ENCODE measurements around the gene CRTAC1. TPM values are rescaled to one million over a fixed set of nuclear protein-coding genes. Genes with fewer than 3 reads are reported as not detected.

CRTAC1 gene
- total RNA-seq, 1 experiment from 2014 or later: 0.46 TPM

DNA sequence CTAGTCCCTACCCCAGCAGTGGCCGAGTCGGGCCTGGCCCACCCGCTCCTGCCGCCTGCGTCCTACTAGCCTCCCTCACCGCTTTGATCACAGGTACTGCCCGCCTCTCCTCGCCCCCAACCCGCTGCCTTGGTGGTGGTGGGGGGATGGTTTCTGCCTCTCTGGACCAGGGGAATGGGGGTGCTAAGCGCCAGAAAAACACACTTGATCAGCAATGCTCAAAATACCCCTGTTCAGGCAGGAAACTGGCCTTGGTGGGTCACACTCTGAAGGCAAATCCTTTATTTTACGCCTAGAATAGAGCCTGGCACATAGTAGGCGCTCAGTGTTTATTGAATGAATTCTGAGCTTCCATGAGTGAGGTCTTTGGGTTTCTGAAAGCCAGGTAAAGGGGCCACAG lies 1.0 kb upstream of the CRTAC1 start:
- H4K20me1 ChIP-seq (ENCODE audit: control insufficient read depth, insufficient read depth, insufficient read length): no peaks in the 10 kb centered on the region
- TF ChIP-seq, protein P1, sequence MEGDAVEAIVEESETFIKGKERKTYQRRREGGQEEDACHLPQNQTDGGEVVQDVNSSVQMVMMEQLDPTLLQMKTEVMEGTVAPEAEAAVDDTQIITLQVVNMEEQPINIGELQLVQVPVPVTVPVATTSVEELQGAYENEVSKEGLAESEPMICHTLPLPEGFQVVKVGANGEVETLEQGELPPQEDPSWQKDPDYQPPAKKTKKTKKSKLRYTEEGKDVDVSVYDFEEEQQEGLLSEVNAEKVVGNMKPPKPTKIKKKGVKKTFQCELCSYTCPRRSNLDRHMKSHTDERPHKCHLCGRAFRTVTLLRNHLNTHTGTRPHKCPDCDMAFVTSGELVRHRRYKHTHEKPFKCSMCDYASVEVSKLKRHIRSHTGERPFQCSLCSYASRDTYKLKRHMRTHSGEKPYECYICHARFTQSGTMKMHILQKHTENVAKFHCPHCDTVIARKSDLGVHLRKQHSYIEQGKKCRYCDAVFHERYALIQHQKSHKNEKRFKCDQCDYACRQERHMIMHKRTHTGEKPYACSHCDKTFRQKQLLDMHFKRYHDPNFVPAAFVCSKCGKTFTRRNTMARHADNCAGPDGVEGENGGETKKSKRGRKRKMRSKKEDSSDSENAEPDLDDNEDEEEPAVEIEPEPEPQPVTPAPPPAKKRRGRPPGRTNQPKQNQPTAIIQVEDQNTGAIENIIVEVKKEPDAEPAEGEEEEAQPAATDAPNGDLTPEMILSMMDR (conservative IDR thresholded peaks at IDR 0.05): no peak
- H3K9me3 ChIP-seq (ENCODE audit: control insufficient read depth, low read depth, low read length): no peaks in the 10 kb centered on the region
- no peak overlapping the region for H3K23ac ChIP-seq (ENCODE audit: insufficient read length, low read depth, low read length)
- no peak overlapping the region for H3K27ac ChIP-seq (ENCODE audit: insufficient read length, low read depth, low read length)
- no peak for DNase-seq
- peak overlapping the region; percentile 63 for H3K4me2 ChIP-seq (ENCODE audit: insufficient read depth, insufficient read length, low read length)
- no peak overlapping the region for H4K91ac ChIP-seq (ENCODE audit: insufficient read length, low read depth, low read length)
- no peak overlapping the region for H2BK15ac ChIP-seq (ENCODE audit: low read depth, low read length)
- Mint-ChIP-seq H3K4me3 (peak overlapping the region; percentile 50 to 79), H3K36me3 (ENCODE audit: insufficient read depth in 1 of 3, low read depth in 3 of 3) (no peaks in the 10 kb centered on the region; a peak in 1 of 7 replicates), H3K4me1 (peaks cover 11 to 16% of the 10 kb centered on the region in 2 experiments), H3K27me3 (ENCODE audit: low read depth) (peaks cover 91% of the 10 kb centered on the region), H3K9me3 (no peaks in the 10 kb centered on the region; a peak in 1 of 5 replicates), H3K27ac (no peak overlapping the region)
- no peaks in the 10 kb centered on the region for H3K79me1 ChIP-seq (ENCODE audit: insufficient read depth, low read depth, low read length, poor library complexity, severe bottlenecking)
- no peak overlapping the region for H2BK120ac ChIP-seq (ENCODE audit: low read depth, low read length, poor library complexity, severe bottlenecking)
- H2BK5ac ChIP-seq (ENCODE audit: insufficient read length, low read length): no peak overlapping the region
- H3K79me2 ChIP-seq (ENCODE audit: insufficient read depth, low read length): no peaks in the 10 kb centered on the region
- no peak overlapping the region for H2AFZ ChIP-seq (ENCODE audit: low read length)
- no peak overlapping the region for H3K9ac ChIP-seq (ENCODE audit: extremely low read depth, insufficient read length, low read length)
- H3K56ac ChIP-seq (ENCODE audit: insufficient read length, low read depth, low read length): no peak overlapping the region
- no peak overlapping the region for H3K4ac ChIP-seq (ENCODE audit: low read depth, low read length)
- H2BK12ac ChIP-seq (ENCODE audit: insufficient read length, low read depth, low read length): no peak overlapping the region
- no peak overlapping the region for H2AK5ac ChIP-seq (ENCODE audit: insufficient read length, low read length)
- H4K8ac ChIP-seq (replicated peaks; ENCODE audit: insufficient read length, low read depth, low read length): no peak overlapping the region
- no peak overlapping the region for H3T11ph ChIP-seq (ENCODE audit: low read length)
- H3K18ac ChIP-seq (ENCODE audit: insufficient read length, low read depth, low read length): no peak overlapping the region
- no peaks in the 10 kb centered on the region for H3K4me1 ChIP-seq (ENCODE audit: insufficient read depth, low read length)
- no peak overlapping the region for H3K14ac ChIP-seq (ENCODE audit: insufficient read depth, low read length)
- no peak overlapping the region for H4K5ac ChIP-seq (ENCODE audit: insufficient read length, low read depth, low read length)
- no CpG with 5 or more reads among the region's 12 CpGs for whole genome bisulfite sequencing (ENCODE audit: extremely low coverage, insufficient read length, low lambda C conversion rate)
- no peak overlapping the region for H2BK20ac ChIP-seq (ENCODE audit: low read depth, low read length, poor library complexity, severe bottlenecking)
- H3K27me3 ChIP-seq (ENCODE audit: insufficient read depth, low read length): peaks cover 60% of the 10 kb centered on the region
- H3K23me2 ChIP-seq (ENCODE audit: insufficient read length, low read depth, low read length, poor library complexity, severe bottlenecking): peaks cover 12% of the 10 kb centered on the region

Measured in H9 (cell line).